Stimulated activated CD8-positive, alpha-beta memory T cell treated with anti-CD3 and anti-CD28 coated beads, Interleukin-4, amount 100 ng/mL, for 24 hours (primary cell): ENCODE results near the gene TP53RK.
"Not testable (repeated sequence)": the region's sequence is repeated elsewhere in the genome, so short reads cannot be mapped to it uniquely, and the experiment has no call there.

ENCODE experiments used
- DNase-seq: peaks from one replicate; pipeline ENCODE4 v3.0.0-alpha.2; 2020; ENCODE audit warnings: low read depth

Gene TP53RK

DNA sequence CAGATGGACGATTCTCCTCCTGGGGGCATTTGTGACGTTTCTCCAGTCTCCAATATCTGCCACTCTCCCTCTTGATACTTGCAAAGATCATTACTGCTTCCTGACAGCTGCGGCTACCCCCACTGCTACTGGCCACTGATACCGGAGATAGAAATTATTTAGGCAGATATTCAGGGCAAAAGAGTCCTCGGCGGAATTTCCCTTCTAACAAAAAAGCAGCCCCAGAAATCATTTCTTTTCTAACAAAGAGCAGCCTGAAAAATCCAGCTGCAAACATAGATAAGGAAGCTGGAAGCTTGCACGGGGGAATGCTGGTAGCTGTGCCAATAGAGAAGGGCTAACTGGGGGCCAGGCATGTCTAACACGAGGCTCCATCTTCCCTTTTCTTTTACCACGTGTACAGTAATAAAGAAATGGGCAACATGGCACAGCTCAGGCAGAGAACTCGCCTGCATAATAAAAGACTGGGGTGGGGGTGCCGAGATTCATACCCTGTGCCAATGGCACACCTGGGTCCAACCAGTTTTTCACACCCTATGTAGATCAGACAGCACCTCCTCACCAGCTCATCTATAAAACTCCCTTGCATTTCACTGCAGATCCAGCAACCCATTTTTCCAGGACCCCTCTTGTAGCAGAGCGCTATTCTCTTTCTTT, 6.1 kb downstream of the TP53RK start:
- DNase-seq, result no peak

GRCh38 chr20:46682063-46682821, 7.0 kb downstream of the TP53RK start:
- DNase-seq, result no peak

GRCh38 chr20:46681032-46681854, 8.0 kb downstream of the TP53RK start:
- DNase-seq, result peak; percentile 45

DNA sequence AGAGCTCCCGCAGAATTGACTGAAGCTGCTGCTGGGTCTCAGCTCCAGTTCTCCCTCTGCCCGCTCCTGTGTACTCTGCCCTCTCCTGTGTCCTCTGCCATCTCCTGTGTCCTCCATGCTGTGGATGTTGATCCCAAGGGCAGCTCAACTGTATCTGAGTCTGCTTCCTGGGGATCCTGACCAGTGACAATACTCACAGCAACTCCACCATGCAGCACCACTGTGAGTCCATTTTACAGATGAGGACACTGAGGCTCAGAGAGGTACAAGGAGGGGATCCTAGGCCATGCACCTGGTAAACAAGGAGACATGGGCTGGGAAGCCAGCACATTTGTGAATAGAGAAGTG, 8.6 kb downstream of the TP53RK start:
- DNase-seq, result no peak

DNA sequence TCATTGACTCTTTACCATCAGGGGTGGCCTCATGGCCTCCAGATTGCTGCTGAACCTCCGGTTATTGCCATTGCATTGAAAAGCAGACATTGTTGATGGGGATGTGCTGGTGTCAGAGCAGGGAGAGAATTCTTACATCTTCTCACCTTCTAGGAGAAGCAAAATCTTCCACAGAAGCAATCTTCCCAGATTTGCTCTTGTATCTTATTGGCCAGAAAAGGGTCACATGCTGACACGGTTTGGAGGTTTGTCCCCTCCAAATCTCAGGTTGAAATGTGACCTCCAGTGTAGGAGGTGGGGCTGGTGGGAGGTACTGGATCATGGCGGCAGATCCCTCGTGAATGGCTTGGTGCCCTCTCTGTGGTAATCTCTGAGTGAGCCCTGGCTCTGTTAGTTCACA, 10.7 kb downstream of the TP53RK start:
- DNase-seq, result no peak

DNA sequence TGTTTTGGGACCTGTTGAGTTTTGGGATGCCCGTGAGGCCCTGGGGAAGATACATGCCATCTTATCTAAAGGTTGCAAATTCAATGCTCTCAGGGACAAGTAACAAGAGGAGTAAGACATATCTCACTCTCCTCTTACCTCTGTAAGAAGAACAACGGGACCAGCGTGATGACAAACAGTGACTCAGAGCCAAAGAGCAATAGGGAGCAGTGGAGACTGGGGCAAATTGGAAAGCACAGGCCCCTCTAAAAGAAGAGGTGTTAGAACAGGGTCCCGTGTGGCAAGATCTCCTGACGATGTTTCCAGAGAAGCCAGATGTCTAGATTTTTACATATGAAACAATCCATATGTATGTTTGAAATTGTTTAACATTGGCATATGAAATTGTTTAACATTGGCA, 11.6 kb downstream of the TP53RK start:
- DNase-seq, result no peak

DNA sequence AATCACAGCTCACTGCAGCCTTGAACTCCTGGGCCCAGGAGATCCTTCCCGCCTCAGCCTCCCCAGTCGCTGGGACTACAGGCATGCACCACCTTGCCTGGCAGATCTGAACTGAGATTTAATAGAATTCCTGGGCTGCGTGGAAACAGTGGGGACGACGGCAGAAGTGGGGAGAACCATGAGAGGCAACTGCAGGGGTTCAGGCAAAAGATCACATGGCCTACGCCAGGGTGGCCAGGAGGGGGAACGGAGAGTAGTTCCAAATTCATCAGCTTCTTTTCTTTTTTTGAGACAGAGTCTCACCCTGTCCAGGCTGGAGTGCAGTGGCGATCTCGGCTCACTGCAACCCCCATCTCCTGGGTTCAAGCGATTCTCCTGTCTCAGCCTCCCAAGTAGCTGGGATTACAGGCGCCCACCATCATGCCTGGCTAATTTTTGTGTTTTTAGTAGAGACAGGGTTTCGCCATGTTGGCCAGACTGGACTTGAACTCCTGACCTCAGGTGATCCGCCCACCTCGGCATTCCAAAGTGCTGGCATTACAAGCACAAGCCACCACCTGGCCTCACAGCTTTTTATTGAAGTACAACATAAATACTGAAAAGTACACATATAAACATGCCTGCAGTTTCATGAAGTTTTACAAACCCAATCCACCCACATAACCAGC, 12.5 kb downstream of the TP53RK start:
- DNase-seq, result not testable (repeated sequence)

DNA sequence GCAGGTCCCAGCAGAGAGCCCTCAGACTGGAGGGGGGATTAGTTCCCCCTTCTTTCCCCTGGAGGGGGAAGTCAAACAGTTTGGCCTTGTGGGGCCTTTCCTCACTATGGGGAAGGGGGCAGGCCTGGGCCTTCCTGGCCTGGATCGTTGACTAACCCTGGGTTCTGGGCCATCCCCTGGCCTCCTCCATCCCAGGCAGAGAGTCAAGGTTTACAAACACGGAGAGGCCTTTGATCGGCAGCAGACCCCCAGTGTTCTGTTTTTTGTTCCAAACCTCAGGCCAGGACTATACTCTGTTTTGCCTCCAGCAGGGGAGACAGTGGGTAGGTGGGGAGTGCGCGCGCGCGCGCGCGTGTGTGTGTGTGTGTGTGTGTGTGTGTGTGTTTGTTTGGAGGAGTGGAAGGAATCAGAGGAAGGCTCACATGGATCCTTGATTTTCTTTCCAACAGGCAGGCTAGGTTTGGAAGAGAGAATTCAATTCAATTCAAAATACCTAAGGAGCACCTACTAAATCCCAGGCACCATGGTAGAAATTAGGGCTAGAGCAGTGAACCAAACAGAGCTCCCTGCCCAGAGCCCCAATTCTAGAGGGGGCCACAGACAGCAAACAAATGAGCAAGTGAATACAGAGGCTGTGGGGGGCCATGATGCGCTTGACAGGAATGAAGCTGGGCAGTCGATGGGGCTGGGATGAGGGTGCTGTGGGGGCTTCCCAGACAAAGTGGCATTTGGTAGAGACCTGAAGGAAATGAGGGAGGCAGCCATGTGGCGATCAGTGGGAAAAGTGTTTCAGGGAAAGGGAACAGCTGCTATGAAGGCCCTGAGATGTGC, 14.8 kb downstream of the TP53RK start:
- no peak for DNase-seq

GRCh38 chr20:46673394-46674252, 15.6 kb downstream of the TP53RK start:
- DNase-seq, result no peak

- DNase-seq, result no peak
Measured at GRCh38 chr20:46672543-46673148, 16.6 kb downstream of the TP53RK start.

DNA sequence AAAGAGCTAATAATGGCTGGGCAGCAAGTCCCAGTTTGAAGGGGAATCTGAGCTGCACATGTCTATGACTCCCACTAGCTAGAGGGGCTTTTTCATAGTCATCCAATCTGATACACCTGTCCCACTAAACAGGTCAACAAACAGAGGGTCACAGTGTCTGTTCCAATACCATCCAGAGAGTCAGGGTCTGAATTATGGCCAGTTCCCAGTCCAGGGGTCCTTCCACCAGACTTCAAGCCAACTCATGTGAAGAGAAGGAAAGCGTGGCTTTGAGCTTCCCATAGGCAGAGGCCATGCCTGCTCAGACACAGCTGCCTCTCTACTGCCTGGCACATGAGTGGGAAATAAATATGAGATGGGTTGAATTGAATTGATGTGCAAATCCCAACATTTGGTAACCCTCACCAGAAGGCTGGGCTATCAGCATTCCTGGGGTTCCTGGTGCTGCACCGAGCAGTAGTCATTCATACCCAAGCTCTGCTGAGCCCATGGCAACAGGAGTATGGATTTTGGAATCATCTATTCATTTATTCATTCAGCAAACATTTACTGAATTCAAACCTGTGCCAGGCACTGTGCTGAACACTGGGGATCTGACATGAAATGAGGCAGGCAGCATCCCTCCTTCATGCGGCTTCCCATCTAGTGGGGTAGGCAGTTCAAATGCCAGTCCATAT, 17.2 kb downstream of the TP53RK start:
- no peak for DNase-seq

DNA sequence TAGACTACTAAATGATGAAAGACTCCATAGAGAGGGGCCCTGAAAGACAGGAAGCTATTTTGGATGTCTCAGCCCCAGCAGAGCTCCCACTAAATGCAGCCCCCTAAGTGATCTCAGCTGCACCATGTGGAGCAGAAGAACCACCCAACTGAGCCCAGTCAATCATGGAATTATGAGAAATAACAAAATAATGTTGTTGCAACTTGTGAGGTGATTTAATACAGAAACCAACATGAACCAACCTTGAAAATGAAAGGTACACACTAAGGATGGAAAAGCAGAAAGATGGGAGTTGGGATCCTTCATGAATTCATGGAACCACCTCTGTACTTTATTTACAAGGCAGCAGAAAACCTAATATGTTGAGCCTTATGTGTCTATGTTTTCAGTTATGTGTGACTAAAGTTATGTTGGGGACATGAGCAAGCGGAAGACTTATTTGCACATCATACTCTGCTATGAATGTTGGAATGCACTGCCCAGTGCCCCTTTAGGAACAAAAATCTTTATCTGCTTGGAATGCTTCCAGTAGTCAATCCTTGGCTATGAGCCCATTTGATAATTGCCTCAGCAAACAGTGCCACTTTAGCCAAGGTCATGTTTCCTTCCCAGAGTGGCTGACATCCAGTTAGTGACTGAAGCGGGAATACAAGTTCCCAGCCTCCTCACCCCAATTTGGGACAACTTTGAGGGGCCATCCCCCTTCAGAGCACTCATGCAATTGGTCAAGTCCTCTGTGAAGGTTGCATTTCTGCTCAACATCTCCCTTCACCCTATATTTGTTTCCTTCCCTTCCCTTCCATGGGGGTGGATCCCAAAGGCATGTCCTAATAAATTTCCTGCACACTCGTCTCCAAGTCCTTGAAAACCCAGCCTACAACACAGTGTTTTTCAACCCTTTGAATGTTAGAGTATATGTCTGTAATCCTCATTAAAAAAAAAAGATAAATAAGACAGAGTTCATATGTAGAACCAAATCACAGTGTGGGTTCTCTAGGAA, 18.4 kb downstream of the TP53RK start:
- DNase-seq, result no peak

GRCh38 chr20:46670228-46670584, 19.0 kb downstream of the TP53RK start:
- no peak for DNase-seq

DNA sequence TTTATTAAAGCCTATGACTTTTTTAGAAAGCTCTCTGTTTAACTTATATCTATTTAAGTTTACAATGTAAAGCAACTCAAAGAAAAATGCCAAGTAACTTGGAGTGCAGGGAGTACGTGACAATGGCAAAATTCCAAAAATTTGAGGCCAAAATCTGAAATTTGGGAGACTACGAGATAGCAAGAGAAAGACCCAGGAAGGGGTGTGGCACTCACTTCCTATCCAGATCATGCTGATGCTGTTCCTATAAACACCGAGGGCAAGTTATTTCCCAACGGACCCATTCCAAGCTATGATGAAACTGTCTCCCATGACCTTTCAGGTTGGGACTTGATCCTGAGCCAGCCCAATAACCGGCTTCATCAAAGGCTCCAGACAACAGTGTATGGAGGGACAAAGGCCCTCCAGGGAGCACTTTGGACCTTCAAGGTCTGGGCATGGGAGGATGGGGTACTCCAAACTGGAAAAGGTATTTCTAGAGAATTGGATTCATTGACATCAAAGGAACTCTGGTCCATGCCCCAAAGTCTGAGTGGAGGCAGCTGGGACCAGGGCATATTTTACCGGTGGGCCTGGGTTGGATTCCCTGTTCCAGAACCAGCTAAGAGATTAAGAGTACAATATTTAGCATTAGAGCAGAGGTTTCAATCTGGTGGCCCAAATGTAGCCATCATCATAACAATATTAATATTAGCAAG, 22.3 kb downstream of the TP53RK start:
- DNase-seq, result no peak

GRCh38 chr20:46666306-46666705, 22.9 kb downstream of the TP53RK start:
- DNase-seq, result no peak

DNA sequence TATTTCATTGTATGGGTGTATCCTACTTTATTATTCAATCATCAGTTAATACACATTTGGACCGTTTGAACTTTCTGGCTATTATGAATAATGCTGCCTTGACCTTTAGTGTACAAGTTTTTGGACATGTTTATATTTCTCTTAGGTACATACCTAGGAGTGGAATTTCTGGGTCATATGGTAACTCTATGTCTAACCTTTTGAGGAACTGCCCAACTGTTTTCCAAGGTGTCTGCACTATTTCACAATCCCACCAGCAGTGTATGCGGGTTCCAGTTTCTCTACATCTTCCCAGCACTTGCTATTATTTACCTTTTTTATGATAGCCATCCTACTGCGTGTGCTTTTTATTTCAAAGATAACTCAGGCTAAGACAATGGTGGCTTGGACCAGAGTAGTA, 23.6 kb downstream of the TP53RK start:
- no peak for DNase-seq

- DNase-seq, result no peak
Measured at GRCh38 chr20:46663531-46663930, 25.7 kb downstream of the TP53RK start.

- no peak for DNase-seq
Measured at GRCh38 chr20:46661659-46662058, 27.6 kb downstream of the TP53RK start.
